ENCODE measurements around the gene GP5. TPM values are rescaled to one million over a fixed set of nuclear protein-coding genes. Genes with fewer than 3 reads are reported as not detected.

The GP5 gene
- polyA plus RNA-seq, 1 of the 3 experiments (the other 2 are of a cell fraction) = 0.13 TPM

DNA sequence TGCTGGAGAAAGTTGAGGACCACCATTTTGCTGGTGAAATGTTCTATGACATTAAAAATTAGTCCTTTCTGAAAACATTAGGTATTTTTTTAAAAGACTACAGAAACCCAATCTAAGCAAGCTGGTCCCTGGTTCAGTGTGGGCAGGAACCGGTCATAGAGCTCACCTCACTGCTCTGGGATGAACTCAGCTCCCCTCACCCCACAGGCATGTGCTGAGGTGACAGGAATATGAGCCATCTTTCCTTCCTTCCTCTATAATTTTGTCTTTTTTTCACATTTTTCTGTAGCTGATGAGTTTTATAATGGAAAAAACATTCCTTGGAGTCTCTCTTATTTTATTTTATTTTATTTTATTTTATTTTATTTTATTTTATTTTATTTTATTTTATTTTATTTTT lies 21.4 kb downstream of the GP5 start:
- Histone ChIP-seq H3K9me2 (no peaks in the 10 kb centered on the region), H2AFZ (ENCODE audit: low read depth) (no peak overlapping the region), H4K20me1 (ENCODE audit: insufficient read depth) (no peaks in the 10 kb centered on the region), H3K4me2 (no peak overlapping the region), H3K9ac (no peak overlapping the region), H3F3A (replicated peaks; ENCODE audit: insufficient read depth) (no peaks in the 10 kb centered on the region), H3K27ac (ENCODE audit: low read depth in 2 of 2, low read length in 1 of 2) (no peak overlapping the region), H3K79me2 (ENCODE audit: insufficient read depth) (no peaks in the 10 kb centered on the region), H3K9me3 (no peaks in the 10 kb centered on the region), H3K27me3 (ENCODE audit: insufficient read depth) (no peaks in the 10 kb centered on the region; the same call in 1 of the 2 replicates), H3K36me3 (replicated peaks in 1 of 2; ENCODE audit: control insufficient read depth in 1 of 2, insufficient read depth in 2 of 2, low read length in 1 of 2) (no peaks in the 10 kb centered on the region), H3K4me1 (ENCODE audit: control insufficient read depth in 1 of 2, insufficient read depth in 2 of 2, low read depth in 1 of 2, low read length in 1 of 2) (peaks cover 0 to 7% of the 10 kb centered on the region in 2 experiments; a peak in 1 of 4 replicates), H3K4me3 (ENCODE audit: low read depth in 2 of 2, low read length in 1 of 2) (no peak overlapping the region)
- WGBS (ENCODE audit: low lambda C conversion rate) = 87% methylated on average over 1 of the region's 1 CpG
- no peak for TF ChIP-seq EP300 (IDR thresholded peaks at IDR 0.05; ENCODE audit: borderline replicate concordance in 1 of 2, low read depth in 1 of 2, low read length in 1 of 2)
- no peak for TF ChIP-seq NFIC (IDR thresholded peaks at IDR 0.05; ENCODE audit: borderline replicate concordance)
- no peak for TF ChIP-seq REST (IDR thresholded peaks at IDR 0.05; ENCODE audit: low read depth, low read length)
- no peak for TF ChIP-seq ELF1 (IDR thresholded peaks at IDR 0.05)
- no peak for TF ChIP-seq RXRA (IDR thresholded peaks at IDR 0.05; ENCODE audit: borderline replicate concordance, low read depth)
- ChIA-PET CTCF (interaction anchor here (2.2 kb wide), 1 partner anchor 33 kb away, joined by 13 read pairs; no protein-coding TSS in a partner anchor), POLR2A (no interaction called here)
- no peak for DNase-seq

- no peaks in the 10 kb centered on the region for H3K9me3 ChIP-seq
- no peaks in the 10 kb centered on the region for H3K36me3 ChIP-seq (replicated peaks in 1 of 2; ENCODE audit: control insufficient read depth in 1 of 2, insufficient read depth in 2 of 2, low read length in 1 of 2)
- H3K9ac ChIP-seq = no peak overlapping the region
- H3K27me3 ChIP-seq (ENCODE audit: insufficient read depth) = no peaks in the 10 kb centered on the region; the same call in 1 of the 2 replicates
- no peak overlapping the region for H2AFZ ChIP-seq (ENCODE audit: low read depth)
- H3F3A ChIP-seq (replicated peaks; ENCODE audit: insufficient read depth) = no peaks in the 10 kb centered on the region
- peaks cover 0 to 2% of the 10 kb centered on the region in 2 experiments; a peak in 1 of 4 replicates for H3K4me1 ChIP-seq (ENCODE audit: control insufficient read depth in 1 of 2, insufficient read depth in 2 of 2, low read depth in 1 of 2, low read length in 1 of 2)
- POLR2A ChIA-PET = no interaction called here
- DNase-seq = no peak
- no peaks in the 10 kb centered on the region for H4K20me1 ChIP-seq (ENCODE audit: insufficient read depth)
- TF ChIP-seq RXRA (IDR thresholded peaks at IDR 0.05; ENCODE audit: borderline replicate concordance, low read depth) (no peak), MXI1 (IDR thresholded peaks at IDR 0.05; ENCODE audit: low read depth, low read length) (no peak), POLR2AphosphoS5 (IDR thresholded peaks at IDR 0.05; ENCODE audit: low read depth, low read length) (no peak), RCOR1 (IDR thresholded peaks at IDR 0.05; ENCODE audit: low read length) (no peak), RAD21 (IDR thresholded peaks at IDR 0.05; ENCODE audit: low read length) (no peak), ELF1 (IDR thresholded peaks at IDR 0.05) (no peak), GABPA (IDR thresholded peaks at IDR 0.05; ENCODE audit: low read depth) (no peak), EP300 (IDR thresholded peaks at IDR 0.05; ENCODE audit: borderline replicate concordance in 1 of 2, low read depth in 1 of 2, low read length in 1 of 2) (no peak), EZH2phosphoT487 (IDR thresholded peaks at IDR 0.05; ENCODE audit: borderline replicate concordance, low read depth) (no peak), TEAD4 (IDR thresholded peaks at IDR 0.05; ENCODE audit: borderline replicate concordance, insufficient read depth) (no peak), CHD2 (IDR thresholded peaks at IDR 0.05; ENCODE audit: low read length, partially characterized antibody) (no peak), JUND (IDR thresholded peaks at IDR 0.05) (no peak), SMC3 (IDR thresholded peaks at IDR 0.05; ENCODE audit: low read depth, low read length) (no peak), MEF2A (IDR thresholded peaks at IDR 0.05; ENCODE audit: borderline replicate concordance, low read depth) (no peak), NFIC (IDR thresholded peaks at IDR 0.05; ENCODE audit: borderline replicate concordance) (no peak), GATA2 (CRISPR knock-in tag; IDR thresholded peaks at IDR 0.05) (no peak), TAF1 (IDR thresholded peaks at IDR 0.05; ENCODE audit: borderline replicate concordance, low read depth, low read length) (no peak), FOSL2 (IDR thresholded peaks at IDR 0.05; ENCODE audit: borderline replicate concordance, low read depth) (no peak)
- no peak overlapping the region for H3K27ac ChIP-seq (ENCODE audit: low read depth in 2 of 2, low read length in 1 of 2)
- H3K9me2 ChIP-seq = no peaks in the 10 kb centered on the region
- 92% methylated on average over 10 of the region's 10 CpGs for WGBS (ENCODE audit: low lambda C conversion rate)
- H3K4me2 ChIP-seq = no peak overlapping the region
- CTCF ChIA-PET = interaction anchor here (2.2 kb wide), 1 partner anchor 32 kb away, joined by 13 read pairs; no protein-coding TSS in a partner anchor
- H3K4me3 ChIP-seq (ENCODE audit: low read depth in 2 of 2, low read length in 1 of 2) = no peak overlapping the region
- H3K79me2 ChIP-seq (ENCODE audit: insufficient read depth) = no peaks in the 10 kb centered on the region
These were observed 22.9 kb downstream of the GP5 start for GRCh38 chr3:194376241-194376560.
